IPS-18a (cell line): Measurements from ENCODE around the gene MYH16.
"Not testable (repeated sequence)": the region's sequence is repeated elsewhere in the genome, so short reads cannot be mapped to it uniquely, and the experiment has no call there.

Experiments
- H3K27ac ChIP-seq: one replicate; pipeline ENCODE4 v1.5.1; 2013; ENCODE audit warnings: low read length
- H3K27me3 ChIP-seq: one replicate; pipeline ENCODE4 v1.6.1; 2013; ENCODE audit warnings: mild to moderate bottlenecking, low read length; ENCODE audit not compliant: control insufficient read depth, insufficient read depth
- H3K36me3 ChIP-seq: one replicate; pipeline ENCODE4 v1.6.1; 2013; ENCODE audit warnings: low read depth, low read length; ENCODE audit not compliant: control insufficient read depth
- H3K4me1 ChIP-seq: one replicate; pipeline ENCODE4 v1.6.1; 2013; ENCODE audit warnings: low read depth, low read length; ENCODE audit not compliant: control insufficient read depth
- H3K4me3 ChIP-seq: one replicate; pipeline ENCODE4 v1.5.1; 2013; ENCODE audit warnings: low read length
- H3K9ac ChIP-seq: one replicate; pipeline ENCODE4 v1.6.1; 2013; ENCODE audit warnings: mild to moderate bottlenecking, low read length, moderate library complexity
- H3K9me3 ChIP-seq: one replicate; pipeline ENCODE4 v1.6.1; 2013; ENCODE audit warnings: low read depth, low read length; ENCODE audit not compliant: control insufficient read depth

MYH16 gene

DNA sequence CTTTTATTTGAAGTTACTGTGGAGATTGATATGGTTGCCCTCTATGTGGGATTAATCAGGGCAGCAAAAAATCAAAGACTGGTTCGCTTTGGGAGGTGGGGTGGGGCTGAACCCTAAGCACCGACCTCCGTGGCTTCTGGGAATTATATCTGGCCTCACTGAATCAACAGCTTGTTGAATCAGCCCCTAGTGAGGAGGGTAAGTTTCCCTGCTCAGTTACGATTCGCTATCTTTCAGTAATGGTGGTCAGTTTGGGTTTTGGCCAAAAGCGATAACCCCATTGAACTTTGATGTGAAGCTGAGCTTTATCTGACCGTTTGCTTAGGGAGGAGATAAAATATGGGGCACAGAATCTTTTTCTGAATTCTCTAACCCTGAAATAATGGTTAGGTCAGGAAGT, 36.5 kb downstream of the MYH16 start:
- H3K9ac ChIP-seq, result no peak overlapping the region
- H3K27me3 ChIP-seq, result no peaks in the 10 kb centered on the region
- H3K36me3 ChIP-seq, result no peaks in the 10 kb centered on the region
- no peaks in the 10 kb centered on the region for H3K9me3 ChIP-seq
- H3K4me1 ChIP-seq, result no peaks in the 10 kb centered on the region
- H3K4me3 ChIP-seq, result no peak overlapping the region
- no peak overlapping the region for H3K27ac ChIP-seq

- Histone ChIP-seq H3K9ac (no peak overlapping the region), H3K27me3 (no peaks in the 10 kb centered on the region), H3K36me3 (no peaks in the 10 kb centered on the region), H3K4me3 (no peak overlapping the region), H3K4me1 (no peaks in the 10 kb centered on the region), H3K27ac (no peak overlapping the region), H3K9me3 (no peaks in the 10 kb centered on the region)
Measured at GRCh38 chr7:99310004-99310403, 37.4 kb downstream of the MYH16 start.

DNA sequence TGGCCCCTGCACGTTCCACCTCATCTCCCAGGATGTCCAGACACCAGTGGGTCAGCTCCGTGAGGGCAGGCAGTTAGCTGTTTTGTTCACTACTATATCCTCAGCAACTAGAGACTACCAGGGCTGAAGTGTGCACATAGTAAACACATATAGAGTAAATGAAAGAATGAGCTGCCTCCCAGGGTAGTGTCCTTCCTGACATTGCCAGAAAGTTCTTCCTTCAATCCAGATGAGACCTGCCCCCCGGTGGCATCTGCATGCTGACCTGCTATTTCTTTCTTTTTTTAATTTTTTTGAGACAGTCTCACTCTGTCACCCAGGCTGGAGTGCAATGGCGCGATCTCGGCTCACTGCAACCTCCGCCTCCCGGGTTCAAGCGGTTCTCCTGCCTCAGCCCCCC, 39.1 kb downstream of the MYH16 start:
- H3K4me1 ChIP-seq, result no peaks in the 10 kb centered on the region

GRCh38 chr7:99312316-99313203, 39.9 kb downstream of the MYH16 start:
- no peaks in the 10 kb centered on the region for H3K9me3 ChIP-seq
- no peak overlapping the region for H3K4me3 ChIP-seq
- no peaks in the 10 kb centered on the region for H3K36me3 ChIP-seq
- no peak overlapping the region for H3K27ac ChIP-seq
- no peaks in the 10 kb centered on the region for H3K4me1 ChIP-seq
- H3K9ac ChIP-seq, result no peak overlapping the region
- H3K27me3 ChIP-seq, result no peaks in the 10 kb centered on the region

More for the DNA sequence above, 39.1 kb downstream of the MYH16 start:
- Histone ChIP-seq H3K9me3 (no peaks in the 10 kb centered on the region), H3K27ac (no peak overlapping the region), H3K36me3 (no peaks in the 10 kb centered on the region), H3K9ac (no peak overlapping the region), H3K4me3 (no peak overlapping the region), H3K27me3 (no peaks in the 10 kb centered on the region)

DNA sequence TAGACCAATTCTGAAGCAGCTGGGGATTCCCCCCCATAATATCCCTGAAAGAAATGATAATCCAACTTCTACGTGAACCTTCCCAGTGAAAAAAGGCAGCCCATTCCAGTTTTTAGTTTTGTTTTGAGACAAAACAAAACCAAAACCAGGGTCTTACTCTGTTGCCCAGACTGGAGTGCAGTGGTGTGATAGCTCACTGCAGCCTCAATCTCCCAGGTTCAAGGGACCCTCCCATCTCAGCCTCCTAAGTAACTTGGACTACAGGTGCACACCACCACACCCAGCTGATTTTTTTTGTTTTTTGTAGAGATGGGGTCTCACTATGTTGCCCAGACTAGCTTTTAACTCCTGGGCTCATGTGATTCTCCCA, 40.5 kb downstream of the MYH16 start:
- H3K27ac ChIP-seq, result no peak overlapping the region

DNA sequence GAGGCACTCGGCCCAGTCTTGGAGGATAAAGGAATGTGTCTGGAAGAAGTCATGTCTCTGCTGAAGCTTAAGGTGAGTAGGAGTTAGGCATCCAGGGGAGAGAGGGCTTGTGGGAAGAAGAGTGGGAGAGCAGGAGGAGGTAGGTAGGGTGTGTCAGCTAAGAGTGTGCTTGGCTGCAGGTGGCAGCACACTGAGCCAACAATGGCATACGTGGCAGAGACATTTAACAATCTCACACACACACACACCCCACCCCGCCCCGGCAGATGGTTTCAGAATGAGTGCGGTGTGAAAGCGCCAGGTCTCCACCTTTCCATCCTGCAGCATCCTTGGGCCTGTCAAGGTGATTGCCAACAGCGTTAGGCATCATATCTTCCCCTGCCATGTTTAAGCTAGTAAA, 41.9 kb downstream of the MYH16 start:
- Histone ChIP-seq H3K36me3 (no peaks in the 10 kb centered on the region), H3K4me3 (no peak overlapping the region), H3K9ac (no peak overlapping the region), H3K27me3 (no peaks in the 10 kb centered on the region), H3K9me3 (no peaks in the 10 kb centered on the region), H3K4me1 (no peaks in the 10 kb centered on the region), H3K27ac (no peak overlapping the region)

More for the DNA sequence above, 40.5 kb downstream of the MYH16 start:
- Histone ChIP-seq H3K36me3 (no peaks in the 10 kb centered on the region), H3K27me3 (no peaks in the 10 kb centered on the region), H3K9me3 (no peaks in the 10 kb centered on the region), H3K9ac (no peak overlapping the region), H3K4me3 (no peak overlapping the region), H3K4me1 (no peaks in the 10 kb centered on the region)

- Histone ChIP-seq H3K4me3 (no peak overlapping the region), H3K4me1 (peaks cover 5% of the 10 kb centered on the region), H3K9me3 (no peaks in the 10 kb centered on the region), H3K36me3 (no peaks in the 10 kb centered on the region), H3K27ac (no peak overlapping the region), H3K9ac (no peak overlapping the region), H3K27me3 (no peaks in the 10 kb centered on the region)
Measured at GRCh38 chr7:99320371-99320770, 47.7 kb downstream of the MYH16 start.

DNA sequence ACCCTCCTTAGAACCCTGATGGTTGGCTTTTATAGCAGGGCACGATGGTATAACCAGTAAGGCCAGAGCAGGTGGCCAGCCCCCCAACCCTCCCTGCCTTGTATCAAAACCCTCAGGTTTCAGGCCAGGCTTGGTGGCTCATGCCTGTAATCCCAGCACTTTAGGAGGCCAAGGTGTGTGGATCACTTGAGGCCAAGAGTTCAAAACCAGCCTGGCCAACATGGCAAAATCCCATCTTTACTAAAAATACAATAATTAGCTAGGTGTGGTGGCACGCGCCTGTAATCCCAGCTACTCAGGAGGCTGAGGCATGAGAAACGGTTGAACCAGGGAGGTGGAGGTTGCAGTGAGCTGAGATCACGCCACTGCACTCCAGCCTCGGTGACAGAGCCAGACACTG, 50.0 kb downstream of the MYH16 start:
- not testable (repeated sequence) for H3K36me3 ChIP-seq, H3K4me1 ChIP-seq, H3K27ac ChIP-seq, H3K9me3 ChIP-seq, H3K9ac ChIP-seq, H3K4me3 ChIP-seq, H3K27me3 ChIP-seq

DNA sequence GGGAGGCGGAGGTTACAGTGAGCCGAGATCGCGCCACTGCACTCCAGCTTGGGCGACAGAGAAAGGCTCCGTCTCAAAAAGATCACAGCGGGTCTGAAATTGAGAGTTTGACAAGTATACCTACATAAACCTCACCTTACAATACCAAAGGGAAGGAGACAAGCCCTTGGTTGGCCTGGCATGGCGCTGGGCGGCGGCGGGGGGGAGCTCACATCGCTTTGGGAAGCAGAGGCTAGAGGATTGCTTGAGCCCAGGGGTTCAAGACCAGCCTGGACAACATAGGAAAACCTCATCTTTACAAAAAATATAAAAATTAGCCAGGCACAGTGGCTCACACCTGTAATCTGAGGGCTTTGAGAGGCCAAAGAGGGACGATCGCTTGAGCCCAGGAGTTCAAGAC, 51.9 kb downstream of the MYH16 start:
- H3K9ac ChIP-seq, result peak overlapping the region; percentile 96
- peak overlapping the region; percentile 97 for H3K4me3 ChIP-seq
- no peak overlapping the region for H3K27ac ChIP-seq
- H3K4me1 ChIP-seq, result peaks cover 9% of the 10 kb centered on the region
- H3K27me3 ChIP-seq, result no peaks in the 10 kb centered on the region
- H3K9me3 ChIP-seq, result no peaks in the 10 kb centered on the region
- H3K36me3 ChIP-seq, result no peaks in the 10 kb centered on the region

DNA sequence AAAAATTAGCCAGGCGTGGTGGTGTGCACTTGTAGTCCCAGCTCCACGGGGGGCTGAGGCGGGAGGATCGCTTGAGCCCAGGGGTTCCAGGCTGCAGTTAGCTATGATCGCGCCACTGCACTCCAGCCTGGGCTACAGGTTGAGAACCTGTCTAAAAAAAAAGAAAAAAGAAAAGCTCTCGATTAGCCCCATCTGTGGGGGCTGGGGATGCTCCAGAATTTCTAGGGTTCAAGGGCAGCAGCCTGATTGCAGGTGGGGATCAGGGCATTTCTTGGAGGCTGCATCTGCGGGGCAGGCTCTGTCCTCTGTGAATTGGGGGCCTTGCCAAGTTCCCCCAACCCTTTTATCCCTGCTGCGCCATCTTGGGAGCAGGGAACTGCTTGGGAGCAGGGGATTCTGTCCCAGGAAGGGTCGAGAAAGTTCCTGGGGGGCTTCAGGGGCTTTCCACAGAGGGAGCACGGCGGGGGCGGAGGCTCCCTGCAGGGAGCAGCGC, 52.4 kb downstream of the MYH16 start:
- peak overlapping the region; percentile 92 for H3K27ac ChIP-seq
- no peaks in the 10 kb centered on the region for H3K27me3 ChIP-seq
- H3K9ac ChIP-seq, result peak overlapping the region; percentile 96
- peaks cover 9% of the 10 kb centered on the region for H3K4me1 ChIP-seq
- H3K4me3 ChIP-seq, result peak overlapping the region; percentile 97
- no peaks in the 10 kb centered on the region for H3K9me3 ChIP-seq
- no peaks in the 10 kb centered on the region for H3K36me3 ChIP-seq

GRCh38 chr7:99325592-99326407, 53.2 kb downstream of the MYH16 start, which contains the start of gene ARPC1A:
Gene ARPC1A, plus strand, starts transcription at chr7:99325898. Its CDS starts 7,456 bp downstream, at chr7:99333354.
- Histone ChIP-seq H3K9me3 (no peaks in the 10 kb centered on the region), H3K9ac (peak within 1 kb of the TSS; percentile 96), H3K27me3 (no peaks in the 10 kb centered on the region), H3K27ac (peak within 1 kb of the TSS; percentile 92), H3K36me3 (no peaks in the 10 kb centered on the region), H3K4me3 (peak within 1 kb of the TSS; percentile 97), H3K4me1 (peaks cover 4% of the 10 kb centered on the region)
